Stimulated activated CD4-positive, alpha-beta T cell treated with anti-CD3 and anti-CD28 coated beads, Interleukin-2, amount 100 ng/mL, for 48 hours (primary cell): ENCODE results near the gene C1QTNF6.
"Not testable (repeated sequence)": the region's sequence is repeated elsewhere in the genome, so short reads cannot be mapped to it uniquely, and the experiment has no call there.

Experiments
- DNase-seq, 2 donors: peaks; one replicate each; pipeline ENCODE4 v3.0.0-alpha.2; 2020

Gene C1QTNF6

DNA sequence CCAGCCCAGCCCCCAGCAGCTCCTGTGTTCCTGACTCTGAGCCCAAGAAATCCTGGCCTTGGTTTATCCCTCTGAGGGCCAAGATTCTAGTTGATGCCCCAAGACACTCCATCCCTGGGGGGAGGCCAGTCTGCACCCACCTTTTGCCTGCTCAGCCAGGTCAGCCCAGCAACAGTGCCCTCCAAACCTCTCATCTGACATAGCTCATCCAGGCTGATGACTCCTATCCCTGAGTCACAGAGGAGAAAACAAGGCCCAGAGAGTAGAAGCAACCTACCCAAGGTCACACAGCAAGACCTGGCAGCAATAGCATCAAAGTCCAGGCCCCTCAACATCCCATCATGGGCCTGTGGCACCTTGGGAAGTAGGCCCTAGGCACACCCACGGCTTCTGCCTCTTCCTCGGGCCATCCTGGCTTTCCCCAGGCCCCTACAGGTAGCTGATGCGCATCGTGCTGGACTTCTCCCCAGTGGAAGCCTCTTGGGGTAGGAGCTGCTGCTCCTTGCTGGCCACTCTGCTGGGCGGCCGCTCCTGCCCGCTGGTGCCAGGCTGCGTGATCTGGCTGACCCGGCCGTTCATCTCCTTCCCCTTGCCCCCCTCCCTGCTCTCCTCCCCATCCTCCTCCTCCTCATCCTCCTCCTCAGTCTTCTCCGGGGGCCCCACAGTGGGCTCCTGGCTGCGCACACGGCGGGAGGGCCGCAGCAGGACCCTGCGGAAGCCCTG is 18.2 kb upstream of the C1QTNF6 start:
- DNase-seq = no peak

DNA sequence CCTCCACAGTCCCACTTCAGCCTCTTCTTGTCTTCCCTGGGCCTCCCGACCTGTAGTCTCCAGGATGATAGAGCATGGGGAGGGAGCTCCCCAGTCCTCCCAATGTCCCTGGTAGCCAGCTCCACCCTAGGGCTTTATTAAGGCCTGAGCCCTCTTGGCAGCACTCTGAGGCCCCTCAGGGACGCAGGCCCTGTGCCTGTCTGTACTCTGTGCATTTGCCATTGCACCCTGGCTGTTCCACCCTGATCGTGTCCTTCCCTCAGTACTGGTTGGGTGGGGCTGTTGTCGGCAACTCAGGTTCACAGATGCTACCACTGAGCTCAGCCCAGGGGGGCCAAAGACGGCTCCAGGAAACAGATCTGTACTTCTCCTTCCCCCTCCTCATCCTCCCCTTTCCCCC is 17.0 kb upstream of the C1QTNF6 start:
- DNase-seq = no peak

DNA sequence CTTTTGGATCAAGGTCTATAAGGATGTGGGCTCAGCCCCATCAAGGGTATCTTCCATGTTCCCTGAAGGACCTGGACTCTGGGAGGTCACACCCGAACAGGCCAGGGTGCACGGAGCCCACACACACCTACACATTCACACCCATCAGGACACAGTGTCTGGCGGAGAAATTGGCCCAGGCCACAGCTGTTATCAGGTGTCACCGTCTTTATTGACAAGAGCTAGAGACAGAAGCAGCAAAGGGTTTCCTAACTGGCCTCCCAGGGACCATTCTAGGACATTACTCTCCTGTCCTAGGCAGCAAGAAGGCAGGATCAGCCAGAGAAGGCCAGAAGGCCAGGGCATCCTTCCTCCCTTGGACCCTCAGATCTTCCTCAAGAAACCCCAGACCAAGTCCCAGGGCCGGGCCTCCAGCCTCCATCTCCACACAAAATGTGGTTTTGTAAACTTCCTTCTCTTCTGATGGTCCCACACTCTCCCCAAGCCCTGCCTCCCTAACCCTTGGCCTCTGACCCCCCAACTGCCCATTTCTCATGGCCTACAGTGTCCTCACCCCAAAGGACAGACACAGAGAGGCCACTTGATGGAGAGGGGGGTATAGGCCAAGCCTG is 16.1 kb upstream of the C1QTNF6 start:
- no peak for DNase-seq

DNA sequence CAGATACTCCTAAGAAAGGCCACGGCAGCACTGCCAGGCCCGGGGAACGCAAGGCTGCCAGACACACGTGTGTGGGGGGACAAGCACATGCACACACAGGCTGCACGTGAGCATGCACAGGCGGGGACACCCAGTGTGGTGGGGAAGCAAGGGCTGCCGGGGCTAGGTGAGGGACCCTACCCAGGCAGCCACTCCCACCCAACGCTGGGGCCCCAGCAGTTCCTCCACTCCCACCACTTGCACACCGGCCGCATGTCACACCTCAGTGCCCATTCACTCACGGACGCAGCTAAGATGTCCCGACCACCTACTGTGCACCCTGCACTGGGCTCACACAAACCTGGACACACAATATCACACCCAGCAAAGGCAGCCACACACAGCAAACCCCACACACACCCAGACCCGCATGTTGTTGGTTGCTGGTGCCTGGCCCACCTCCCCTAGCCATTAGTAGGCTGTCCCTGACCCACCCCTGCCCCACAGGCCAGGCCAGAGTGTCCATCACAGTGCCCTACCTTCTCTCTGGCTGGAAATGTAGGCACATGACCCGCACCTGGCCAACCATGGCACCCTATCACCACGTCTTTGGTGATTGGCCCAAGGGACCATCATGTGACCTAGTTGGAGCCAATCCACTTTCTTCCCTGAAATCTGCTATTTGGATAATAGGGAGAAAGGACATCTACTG is 15.5 kb upstream of the C1QTNF6 start:
- DNase-seq = no peak

DNA sequence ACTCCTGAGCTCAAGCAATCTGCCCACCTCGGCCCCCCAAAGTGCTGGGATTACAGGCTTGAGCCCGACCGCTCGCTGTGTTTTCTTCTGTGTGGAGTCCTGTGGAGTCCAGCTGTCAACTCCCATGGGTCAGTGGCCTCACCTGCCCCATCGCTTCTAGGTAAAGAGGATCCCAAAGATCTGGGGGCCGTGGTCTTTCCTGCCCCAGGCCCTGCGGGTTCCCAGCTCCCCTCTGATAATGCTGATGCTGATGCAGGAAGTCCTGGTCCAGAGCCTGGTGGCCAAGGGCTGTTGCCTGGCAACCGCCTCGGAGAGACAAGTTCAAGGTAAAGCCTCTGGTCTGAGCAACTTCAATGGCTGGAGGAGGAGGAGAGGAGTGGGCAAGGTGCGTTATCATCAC is 14.7 kb upstream of the C1QTNF6 start:
- DNase-seq = no peak

DNA sequence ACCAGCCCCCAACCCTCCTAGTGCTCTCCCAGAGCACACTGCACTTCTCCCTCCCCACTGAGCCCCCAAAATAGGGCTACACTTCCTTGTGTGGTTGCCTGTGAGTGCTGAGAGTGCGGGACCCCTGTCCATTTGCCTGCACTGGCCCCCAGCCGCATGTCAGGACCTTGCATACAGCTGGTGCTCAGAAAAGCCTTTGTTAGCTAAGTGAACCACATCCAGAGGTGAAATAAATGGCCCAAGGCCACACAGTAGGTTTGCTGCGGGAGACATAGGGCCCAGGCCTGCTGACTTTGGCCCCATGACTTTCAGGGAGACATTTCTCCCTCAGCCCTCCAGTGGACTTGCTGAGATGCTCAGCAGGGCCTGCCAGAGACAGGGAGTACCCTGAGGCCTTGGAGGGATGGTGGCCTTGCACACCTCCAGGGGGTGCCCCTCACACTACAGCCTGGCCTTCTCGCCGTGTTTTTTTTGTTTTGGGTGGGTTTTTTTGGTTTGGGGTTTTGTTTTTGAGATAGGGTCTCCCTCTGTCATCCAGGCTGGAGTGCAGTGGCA is 14.0 kb upstream of the C1QTNF6 start:
- DNase-seq = no peak

DNA sequence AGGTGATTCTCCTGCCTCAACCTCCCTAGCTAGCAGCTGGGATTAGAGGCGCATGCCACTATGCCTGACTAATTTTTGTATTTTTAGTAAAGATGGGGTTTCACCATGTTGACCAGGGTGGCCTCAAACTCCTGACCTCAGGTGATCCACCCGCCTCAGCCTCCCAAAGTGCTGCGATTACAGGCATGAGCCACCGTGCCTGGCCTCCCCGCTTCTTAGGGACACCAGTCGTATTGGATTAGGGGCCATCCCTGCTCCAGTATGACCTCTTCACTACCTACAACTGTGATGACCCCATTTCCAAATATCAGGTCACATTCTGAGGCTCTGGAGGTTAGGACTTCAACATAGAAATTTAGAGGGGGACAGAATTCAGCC is 13.4 kb upstream of the C1QTNF6 start:
- DNase-seq = not testable (repeated sequence)

DNA sequence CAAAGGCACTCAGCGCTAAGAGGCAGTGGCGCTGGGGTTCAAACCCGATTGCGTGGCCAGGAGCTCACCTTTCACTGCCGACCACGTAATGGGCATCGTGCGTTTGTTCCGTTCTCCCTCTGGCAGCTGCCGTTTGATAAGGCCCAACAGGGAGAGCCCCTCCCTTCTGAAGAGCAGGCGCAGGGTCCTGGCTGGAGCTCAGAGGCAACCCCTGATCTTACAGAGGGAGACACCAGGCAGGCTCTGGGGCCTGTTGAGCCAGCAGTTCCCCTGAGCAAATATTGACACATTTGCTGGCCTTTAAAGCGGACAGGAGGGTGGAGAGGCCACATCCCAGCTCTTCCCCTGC is 11.7 kb upstream of the C1QTNF6 start:
- DNase-seq = no peak

DNA sequence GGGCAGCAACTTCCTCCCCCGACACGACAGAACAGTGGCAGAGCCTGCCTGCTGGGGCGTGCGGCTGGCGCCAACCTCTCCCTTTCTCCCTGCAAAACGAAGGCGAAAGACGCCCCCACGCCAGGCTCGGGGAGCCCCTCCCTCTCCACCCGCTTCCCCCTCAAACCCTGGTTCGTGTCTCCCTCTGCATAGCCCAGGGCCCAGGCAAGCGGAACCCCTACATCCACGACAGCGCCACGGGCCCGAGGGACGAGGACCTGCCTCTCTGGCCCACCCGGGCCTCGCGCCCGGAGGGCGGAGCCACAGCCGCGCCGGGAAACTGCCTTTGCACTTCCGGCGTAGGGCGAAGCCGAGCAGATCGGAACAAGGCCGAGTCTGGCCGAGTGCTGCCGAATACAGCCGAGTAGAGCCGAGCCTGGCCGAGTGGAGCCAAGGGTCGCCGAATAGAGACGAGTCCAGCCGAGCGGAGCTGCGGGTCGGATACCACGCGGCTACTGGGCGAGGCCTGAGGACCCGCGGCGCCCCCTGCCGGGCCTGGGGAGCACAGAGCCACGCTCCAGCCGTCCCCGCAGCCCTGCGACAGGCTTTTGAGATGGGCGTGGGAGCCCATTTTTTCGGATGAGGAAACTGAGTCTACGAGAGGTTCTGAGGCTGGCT is 11.2 kb upstream of the C1QTNF6 start:
- peak; percentile 100 for DNase-seq

DNA sequence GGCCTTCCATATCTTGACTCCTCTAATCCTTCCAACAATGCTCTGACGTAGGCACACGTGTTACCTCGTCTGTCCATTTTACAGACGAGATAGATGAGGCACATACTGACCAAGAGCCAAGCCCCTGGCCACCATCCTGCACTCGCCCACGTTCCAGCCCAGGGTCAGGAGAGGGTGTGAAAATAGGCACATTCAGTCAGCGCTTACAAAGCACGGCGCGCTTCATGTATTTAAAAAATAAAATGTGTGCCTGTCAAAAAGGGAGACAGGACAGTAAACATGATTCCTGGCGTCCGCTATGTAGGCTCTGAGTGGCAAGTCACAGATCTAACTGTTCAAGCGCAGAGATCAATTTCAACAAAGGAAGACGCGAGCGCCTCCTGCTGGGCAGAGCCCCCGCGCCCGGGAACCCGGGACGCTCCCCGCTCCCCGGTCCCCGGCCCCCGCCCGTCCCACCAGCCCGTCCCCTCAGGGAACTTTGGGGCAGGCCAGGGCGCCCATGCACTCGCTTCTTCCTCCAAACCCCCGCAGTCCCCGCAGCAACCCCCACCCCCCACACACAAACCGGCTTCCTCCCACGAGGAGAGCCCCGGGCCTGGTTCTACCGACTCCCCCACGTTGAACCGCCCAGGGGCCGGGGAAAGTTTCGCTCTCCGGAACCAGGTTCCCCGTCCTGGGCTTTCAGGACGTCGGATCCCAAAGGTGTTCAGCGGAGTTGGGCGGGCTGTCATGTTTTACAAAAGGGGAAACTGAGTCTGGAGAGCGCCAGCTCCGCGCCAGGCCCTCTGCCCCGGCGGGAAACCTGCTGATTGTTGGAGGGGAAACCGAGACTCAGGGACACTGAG is 10.4 kb upstream of the C1QTNF6 start:
- DNase-seq = peak; percentile 97 to 98

DNA sequence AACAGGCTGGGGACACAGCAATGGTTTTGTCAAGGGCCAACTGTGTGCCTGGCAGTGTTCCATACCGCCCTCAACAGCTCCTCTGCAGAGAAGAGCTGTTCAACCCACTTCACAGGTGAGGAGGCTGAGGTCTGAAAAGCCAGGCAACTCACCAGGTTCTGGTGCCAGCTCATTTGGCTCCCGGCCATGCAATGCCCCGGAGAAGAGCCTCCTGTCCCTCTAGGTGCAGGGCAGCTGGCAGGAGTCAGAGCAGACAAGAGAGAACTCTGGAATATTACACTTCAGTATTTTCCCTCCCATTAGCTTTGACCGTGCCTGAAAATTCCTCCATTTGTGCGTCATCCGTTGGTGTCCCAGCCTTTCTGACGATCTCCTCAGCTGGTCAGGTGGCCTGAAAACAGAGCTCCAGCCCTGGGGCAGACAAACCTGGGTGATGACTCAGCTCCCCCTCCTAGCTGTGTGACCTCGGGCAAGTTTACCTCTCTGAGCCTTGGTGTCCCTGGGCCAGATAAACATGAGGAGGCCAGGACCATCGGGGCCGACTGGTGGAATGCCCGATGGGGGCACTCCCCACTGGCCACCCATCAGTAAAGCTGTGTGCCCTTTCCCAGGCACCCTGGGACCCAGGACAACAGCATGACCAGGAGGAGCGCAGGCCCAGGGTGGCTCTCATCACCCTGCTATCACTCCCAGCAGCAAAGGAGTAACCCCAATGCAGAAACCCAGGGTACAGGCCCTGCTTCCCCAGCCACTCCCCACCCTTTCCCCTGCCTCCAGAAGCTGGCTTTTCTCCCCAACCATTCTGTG is 9.6 kb upstream of the C1QTNF6 start:
- no peak for DNase-seq

DNA sequence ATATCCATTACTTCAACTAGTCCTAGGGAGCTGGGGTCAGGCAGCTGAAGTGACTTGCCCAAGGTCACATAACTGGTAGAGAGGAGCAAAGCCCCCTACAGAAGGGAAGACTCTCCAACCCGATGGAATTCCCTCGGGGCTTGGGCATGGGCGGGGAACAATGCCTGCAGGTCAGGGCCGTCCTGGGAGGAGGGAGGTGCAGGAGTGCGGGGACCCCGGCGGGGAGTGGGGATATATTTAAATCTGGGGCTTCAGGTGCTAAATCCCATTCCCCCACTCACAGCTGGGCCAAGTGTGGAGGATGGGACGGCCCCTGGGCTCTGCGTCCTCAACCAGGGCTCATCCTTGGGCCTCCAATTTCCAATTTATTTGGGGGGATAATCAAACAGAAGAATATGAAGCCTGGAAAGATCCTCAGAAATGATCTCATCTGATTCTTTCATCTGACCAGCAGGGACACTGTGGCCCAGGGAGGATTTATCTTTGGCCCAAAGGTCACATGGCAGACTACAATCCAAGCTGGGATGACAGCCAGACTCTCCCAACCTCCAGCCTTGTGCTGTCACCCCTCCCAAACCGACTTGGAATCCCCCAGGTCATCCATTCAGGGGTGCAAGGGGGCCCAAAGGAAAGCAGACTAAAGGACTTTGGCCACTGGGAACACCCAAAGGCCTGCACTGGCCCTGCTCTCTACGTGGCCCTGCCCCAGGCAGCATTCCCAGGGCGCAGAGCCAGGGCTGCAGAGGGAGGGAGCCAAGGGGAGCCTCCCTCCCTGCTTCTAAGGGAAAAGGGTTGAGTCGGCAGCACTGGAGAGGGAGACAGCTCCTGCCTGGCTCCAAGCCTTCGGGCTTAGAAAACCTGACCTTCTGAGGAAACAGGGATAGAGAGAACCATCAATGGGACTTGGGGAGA is 8.7 kb upstream of the C1QTNF6 start:
- DNase-seq = no peak

DNA sequence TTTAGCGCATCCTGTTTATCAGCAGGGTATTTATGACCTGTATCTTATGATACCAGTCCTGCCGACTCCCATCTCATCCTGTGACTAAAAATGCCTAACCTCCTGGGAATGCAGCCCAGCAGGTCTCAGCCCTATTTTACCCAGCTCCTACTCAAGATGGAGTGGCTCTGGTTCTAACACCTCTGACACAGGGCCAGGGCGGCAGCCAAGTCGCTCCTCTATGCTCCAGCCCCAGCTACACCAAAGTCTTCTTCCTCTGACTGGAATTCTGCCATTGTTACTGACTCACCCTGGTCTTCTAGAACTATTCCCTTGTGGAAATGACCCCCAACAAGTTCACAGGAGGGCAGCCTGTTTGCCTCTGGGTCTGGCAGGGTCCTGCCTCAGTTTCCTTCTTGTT is 7.9 kb upstream of the C1QTNF6 start:
- no peak for DNase-seq

DNA sequence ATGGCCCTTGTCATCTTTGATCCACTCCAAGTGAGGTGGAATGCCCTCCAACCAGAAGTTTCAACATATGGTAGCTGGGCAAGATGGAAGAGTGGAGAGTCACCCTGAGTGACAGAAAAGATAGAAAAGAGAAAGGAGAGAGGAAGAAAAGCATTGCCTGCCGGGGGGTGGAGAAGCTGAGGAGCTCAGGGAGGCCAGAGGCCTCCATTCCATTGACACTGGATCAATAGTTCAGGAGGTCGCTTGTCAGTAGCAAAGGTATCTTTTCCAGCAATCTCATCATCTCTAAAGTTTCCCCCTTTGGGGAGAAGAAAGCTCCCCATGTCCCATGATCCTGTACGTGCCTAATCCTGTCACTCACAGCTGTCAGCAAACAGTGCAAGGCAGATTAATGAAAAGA is 6.7 kb upstream of the C1QTNF6 start:
- no peak for DNase-seq

DNA sequence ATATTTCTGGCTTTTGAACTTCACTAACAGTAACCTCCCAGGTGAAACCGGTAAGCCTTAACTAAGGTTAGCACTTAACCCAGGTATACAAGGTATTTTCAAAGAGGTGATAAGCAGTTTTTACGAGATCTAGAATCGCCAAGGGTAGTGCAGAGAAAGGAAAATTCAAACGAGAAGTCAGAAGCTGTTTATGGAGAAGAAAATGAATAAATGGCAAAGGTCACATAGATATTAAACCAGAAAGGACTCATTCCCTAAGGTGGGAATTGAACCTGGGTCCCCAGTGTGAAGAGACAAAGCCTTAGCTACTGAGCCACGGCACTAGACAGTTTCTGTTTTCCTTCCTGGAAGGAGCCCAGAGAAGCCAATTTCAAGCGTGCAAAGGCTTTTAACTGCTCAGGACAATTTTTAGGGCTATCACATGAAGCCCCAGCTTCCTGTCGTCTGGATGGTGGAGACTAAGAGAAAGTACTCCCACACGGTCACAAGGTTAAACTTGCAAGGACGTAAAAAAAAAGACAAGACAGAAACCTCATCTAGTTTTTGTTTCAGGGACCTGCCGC is 5.7 kb upstream of the C1QTNF6 start:
- DNase-seq = peak; percentile 53 to 56

DNA sequence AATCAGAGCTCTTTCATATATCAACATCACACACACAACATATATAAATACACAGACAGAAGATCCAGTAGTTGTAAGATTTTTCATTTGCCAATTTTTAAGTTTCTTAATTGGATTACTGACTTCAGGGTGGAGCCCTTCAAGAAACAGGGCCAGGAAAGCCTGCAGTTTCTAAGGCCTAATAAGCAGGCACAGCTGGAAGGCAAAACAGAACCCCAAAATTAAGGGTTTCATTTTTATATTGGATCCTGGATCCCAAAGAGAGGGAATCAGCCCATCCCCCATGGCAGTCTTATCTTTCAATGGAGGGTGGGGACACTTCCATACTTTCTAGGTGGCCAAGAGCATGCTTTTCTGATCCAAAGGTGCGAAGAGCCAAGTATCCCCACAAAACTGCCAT is 4.7 kb upstream of the C1QTNF6 start:
- no peak for DNase-seq

DNA sequence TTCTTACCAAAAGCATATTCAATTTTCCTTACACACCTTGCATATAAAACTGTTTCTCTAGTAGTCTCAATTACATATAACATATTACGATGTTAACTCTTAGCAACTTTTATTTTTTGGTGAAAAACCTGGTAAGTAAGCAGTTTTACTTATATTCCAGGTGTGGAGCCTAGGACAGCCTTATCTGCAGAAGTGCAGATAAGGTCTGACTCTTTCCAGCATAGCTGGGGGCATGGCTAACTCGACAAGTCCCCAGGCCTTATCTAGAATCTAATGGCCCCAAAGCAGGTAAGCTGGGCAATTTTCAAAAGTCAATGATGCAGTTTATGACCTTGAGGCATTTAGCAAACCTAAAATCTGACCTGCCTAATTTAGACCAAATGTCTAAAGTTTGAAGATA is 4.2 kb upstream of the C1QTNF6 start:
- DNase-seq = no peak

DNA sequence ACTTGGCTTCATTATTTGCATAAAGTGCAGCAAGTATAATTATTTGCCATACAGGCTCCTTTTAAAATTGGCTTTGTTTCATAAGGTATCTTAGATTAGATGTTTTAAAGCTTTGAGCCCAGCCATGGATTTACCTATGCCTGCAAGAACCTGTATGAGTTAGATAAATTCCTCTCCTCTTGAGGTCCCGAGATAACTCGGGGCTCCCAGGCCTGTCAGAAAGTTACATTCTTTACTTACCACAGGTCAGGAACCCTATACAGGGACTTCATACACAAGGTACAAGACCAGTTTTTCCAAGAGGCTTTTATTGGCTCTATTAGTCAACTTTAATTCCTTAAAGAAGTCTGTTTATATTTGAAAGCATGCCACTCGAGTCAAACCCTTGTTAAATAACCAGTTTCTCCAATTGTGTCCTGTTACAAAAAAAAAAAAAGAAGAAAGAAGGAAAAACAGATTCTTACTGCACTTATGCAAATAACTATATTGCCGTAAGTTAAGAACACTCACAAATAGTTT is 2.3 kb upstream of the C1QTNF6 start:
- DNase-seq = no peak

DNA sequence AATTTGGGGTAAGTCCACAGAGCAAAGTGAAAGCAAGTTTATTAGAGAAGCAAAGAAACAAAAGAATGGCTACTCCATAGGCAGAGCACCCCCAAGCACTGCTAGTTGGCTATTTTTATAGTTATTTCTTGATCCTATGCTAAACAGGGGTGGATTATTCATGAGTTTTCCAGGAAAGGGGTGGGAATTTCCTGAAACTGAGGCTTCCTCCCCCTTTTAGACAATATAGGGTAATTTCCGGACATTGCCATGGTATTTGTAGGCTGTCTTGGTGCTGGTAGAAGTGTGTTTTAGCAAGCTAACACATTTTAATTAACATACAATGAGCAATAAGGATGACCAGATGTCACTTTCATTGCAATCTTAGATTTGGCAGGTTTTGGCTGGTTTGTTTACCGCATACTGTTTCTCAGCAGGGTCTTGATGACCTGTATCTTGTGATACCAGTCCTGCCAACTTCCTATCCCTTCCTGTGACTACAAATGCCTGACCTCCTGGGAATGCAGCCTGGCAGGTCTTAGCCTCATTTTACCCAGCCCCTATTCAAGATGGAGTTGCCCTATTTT is 937 bp upstream of the C1QTNF6 start:
- no peak for DNase-seq

DNA sequence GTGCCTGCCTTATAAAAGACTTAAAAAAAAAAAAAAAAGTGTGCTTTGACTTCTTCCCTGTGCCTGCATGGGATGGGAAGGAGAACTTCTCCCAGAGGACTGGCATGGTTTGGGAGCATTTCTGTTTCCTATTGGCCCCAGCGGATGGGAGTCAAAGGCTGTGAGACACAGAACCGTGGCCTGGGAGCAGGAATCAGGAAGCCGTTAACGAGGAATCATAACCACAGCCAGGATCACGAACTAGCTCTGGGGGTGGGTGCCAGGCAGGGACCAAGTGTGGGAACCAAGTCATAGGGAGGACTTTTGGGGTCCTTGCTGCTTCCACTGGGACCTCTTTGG is 526 bp downstream of the C1QTNF6 start:
- DNase-seq = no peak
